ENCODE measurements around the gene RIOK3. TPM values are rescaled to one million over a fixed set of nuclear protein-coding genes. Genes with fewer than 3 reads are reported as not detected.

Gene RIOK3
- polyA plus RNA-seq, 1 donor: 93.8 TPM

GRCh38 chr18:23493654-23494053, 40.6 kb downstream of the RIOK3 start:
- no peaks in the 10 kb centered on the region for H3K4me1 ChIP-seq (ENCODE audit: control insufficient read depth, insufficient read depth, low read length)
- WGBS (ENCODE audit: insufficient coverage, low lambda C conversion rate): no CpG with 5 or more reads among the region's 1 CpG

GRCh38 chr18:23494992-23495391, 41.9 kb downstream of the RIOK3 start:
- no peaks in the 10 kb centered on the region for H3K4me1 ChIP-seq (ENCODE audit: control insufficient read depth, insufficient read depth, low read length)
- no peaks in the 10 kb centered on the region for H3K9me3 ChIP-seq (ENCODE audit: control insufficient read depth, low read depth, low read length)
- H3K27ac ChIP-seq (ENCODE audit: low read length): no peak overlapping the region
- DNase-seq: no peak
- H3K4me3 ChIP-seq (ENCODE audit: low read length): no peak overlapping the region
- no peaks in the 10 kb centered on the region for H3K36me3 ChIP-seq (ENCODE audit: control insufficient read depth, insufficient read depth, low read length)
- no CpG with 5 or more reads among the region's 1 CpG for WGBS (ENCODE audit: insufficient coverage, low lambda C conversion rate)
- no peaks in the 10 kb centered on the region for H3K27me3 ChIP-seq (ENCODE audit: control insufficient read depth, insufficient read depth, low read length)

More at GRCh38 chr18:23493654-23494053, 40.6 kb downstream of the RIOK3 start:
- Histone ChIP-seq H3K9me3 (ENCODE audit: control insufficient read depth, low read depth, low read length) (no peaks in the 10 kb centered on the region), H3K27ac (ENCODE audit: low read length) (no peak overlapping the region), H3K36me3 (ENCODE audit: control insufficient read depth, insufficient read depth, low read length) (no peaks in the 10 kb centered on the region), H3K4me3 (ENCODE audit: low read length) (no peak overlapping the region), H3K27me3 (ENCODE audit: control insufficient read depth, insufficient read depth, low read length) (no peaks in the 10 kb centered on the region)
- DNase-seq: no peak

GRCh38 chr18:23495723-23496440, 42.8 kb downstream of the RIOK3 start:
- H3K4me1 ChIP-seq (ENCODE audit: control insufficient read depth, insufficient read depth, low read length): no peaks in the 10 kb centered on the region
- no peak for DNase-seq
- no peak overlapping the region for H3K27ac ChIP-seq (ENCODE audit: low read length)
- WGBS (ENCODE audit: insufficient coverage, low lambda C conversion rate): 80% methylated on average over 1 of the region's 12 CpGs
- no peaks in the 10 kb centered on the region for H3K36me3 ChIP-seq (ENCODE audit: control insufficient read depth, insufficient read depth, low read length)
- no peaks in the 10 kb centered on the region for H3K9me3 ChIP-seq (ENCODE audit: control insufficient read depth, low read depth, low read length)
- no peak overlapping the region for H3K4me3 ChIP-seq (ENCODE audit: low read length)
- H3K27me3 ChIP-seq (ENCODE audit: control insufficient read depth, insufficient read depth, low read length): no peaks in the 10 kb centered on the region

- 78% methylated on average over 1 of the region's 2 CpGs for WGBS (ENCODE audit: insufficient coverage, low lambda C conversion rate)
These were observed 45.0 kb downstream of the RIOK3 start for GRCh38 chr18:23498117-23498516.

GRCh38 chr18:23498877-23499276, 45.8 kb downstream of the RIOK3 start:
- H3K27ac ChIP-seq (ENCODE audit: low read length): no peak overlapping the region
- no peaks in the 10 kb centered on the region for H3K27me3 ChIP-seq (ENCODE audit: control insufficient read depth, insufficient read depth, low read length)
- peak; percentile 60 to 63 for DNase-seq
- H3K9me3 ChIP-seq (ENCODE audit: control insufficient read depth, low read depth, low read length): no peaks in the 10 kb centered on the region
- H3K4me1 ChIP-seq (ENCODE audit: control insufficient read depth, insufficient read depth, low read length): peaks cover 7% of the 10 kb centered on the region
- no peak overlapping the region for H3K4me3 ChIP-seq (ENCODE audit: low read length)
- H3K36me3 ChIP-seq (ENCODE audit: control insufficient read depth, insufficient read depth, low read length): no peaks in the 10 kb centered on the region
- WGBS (ENCODE audit: insufficient coverage, low lambda C conversion rate): no CpG with 5 or more reads among the region's 5 CpGs

More at GRCh38 chr18:23498117-23498516, 45.0 kb downstream of the RIOK3 start:
- no peak overlapping the region for H3K27ac ChIP-seq (ENCODE audit: low read length)
- peaks cover 5% of the 10 kb centered on the region for H3K4me1 ChIP-seq (ENCODE audit: control insufficient read depth, insufficient read depth, low read length)
- no peaks in the 10 kb centered on the region for H3K9me3 ChIP-seq (ENCODE audit: control insufficient read depth, low read depth, low read length)
- no peaks in the 10 kb centered on the region for H3K36me3 ChIP-seq (ENCODE audit: control insufficient read depth, insufficient read depth, low read length)
- no peak overlapping the region for H3K4me3 ChIP-seq (ENCODE audit: low read length)
- DNase-seq: no peak
- no peaks in the 10 kb centered on the region for H3K27me3 ChIP-seq (ENCODE audit: control insufficient read depth, insufficient read depth, low read length)

GRCh38 chr18:23499291-23499781, 46.2 kb downstream of the RIOK3 start:
- Histone ChIP-seq H3K9me3 (ENCODE audit: control insufficient read depth, low read depth, low read length) (no peaks in the 10 kb centered on the region), H3K36me3 (ENCODE audit: control insufficient read depth, insufficient read depth, low read length) (no peaks in the 10 kb centered on the region), H3K4me1 (ENCODE audit: control insufficient read depth, insufficient read depth, low read length) (peaks cover 11% of the 10 kb centered on the region), H3K27ac (ENCODE audit: low read length) (no peak overlapping the region), H3K27me3 (ENCODE audit: control insufficient read depth, insufficient read depth, low read length) (no peaks in the 10 kb centered on the region), H3K4me3 (ENCODE audit: low read length) (no peak overlapping the region)
- WGBS (ENCODE audit: insufficient coverage, low lambda C conversion rate): 70% methylated on average over 2 of the region's 11 CpGs
- DNase-seq: no peak

- WGBS (ENCODE audit: insufficient coverage, low lambda C conversion rate): no CpG with 5 or more reads among the region's 6 CpGs
- no peaks in the 10 kb centered on the region for H3K27me3 ChIP-seq (ENCODE audit: control insufficient read depth, insufficient read depth, low read length)
- peaks cover 17% of the 10 kb centered on the region for H3K4me1 ChIP-seq (ENCODE audit: control insufficient read depth, insufficient read depth, low read length)
These were observed 48.5 kb downstream of the RIOK3 start for GRCh38 chr18:23501626-23502025.

GRCh38 chr18:23502516-23503037, 49.5 kb downstream of the RIOK3 start:
- no peaks in the 10 kb centered on the region for H3K9me3 ChIP-seq (ENCODE audit: control insufficient read depth, low read depth, low read length)
- WGBS (ENCODE audit: insufficient coverage, low lambda C conversion rate): 0% methylated on average over 2 of the region's 6 CpGs
- peak overlapping the region; percentile 68 for H3K4me3 ChIP-seq (ENCODE audit: low read length)
- no peaks in the 10 kb centered on the region for H3K27me3 ChIP-seq (ENCODE audit: control insufficient read depth, insufficient read depth, low read length)
- H3K4me1 ChIP-seq (ENCODE audit: control insufficient read depth, insufficient read depth, low read length): peaks cover 17% of the 10 kb centered on the region
- peak overlapping the region; percentile 76 for H3K27ac ChIP-seq (ENCODE audit: low read length)
- no peak for DNase-seq
- no peaks in the 10 kb centered on the region for H3K36me3 ChIP-seq (ENCODE audit: control insufficient read depth, insufficient read depth, low read length)

More at GRCh38 chr18:23501626-23502025, 48.5 kb downstream of the RIOK3 start:
- Histone ChIP-seq H3K27ac (ENCODE audit: low read length) (no peak overlapping the region), H3K4me3 (ENCODE audit: low read length) (no peak overlapping the region), H3K9me3 (ENCODE audit: control insufficient read depth, low read depth, low read length) (no peaks in the 10 kb centered on the region), H3K36me3 (ENCODE audit: control insufficient read depth, insufficient read depth, low read length) (no peaks in the 10 kb centered on the region)
- no peak for DNase-seq

- DNase-seq: peak; percentile 96 to 98
- H3K4me3 ChIP-seq (ENCODE audit: low read length): peak within 1 kb of the TSS; percentile 68
- H3K9me3 ChIP-seq (ENCODE audit: control insufficient read depth, low read depth, low read length): no peaks in the 10 kb centered on the region
- H3K27me3 ChIP-seq (ENCODE audit: control insufficient read depth, insufficient read depth, low read length): no peaks in the 10 kb centered on the region
- no CpG with 5 or more reads among the region's 110 CpGs for WGBS (ENCODE audit: insufficient coverage, low lambda C conversion rate)
- H3K36me3 ChIP-seq (ENCODE audit: control insufficient read depth, insufficient read depth, low read length): peaks cover 3% of the 10 kb centered on the region
- H3K4me1 ChIP-seq (ENCODE audit: control insufficient read depth, insufficient read depth, low read length): peaks cover 17% of the 10 kb centered on the region
- H3K27ac ChIP-seq (ENCODE audit: low read length): peak within 1 kb of the TSS; percentile 76
These were observed 50.2 kb downstream of the RIOK3 start, which contains the start of gene RMC1 for GRCh38 chr18:23503038-23503962. TSS of gene RMC1 (plus strand) at chr18:23503511. CDS start at chr18:23503619, 108 bp downstream.

- peaks cover 17% of the 10 kb centered on the region for H3K4me1 ChIP-seq (ENCODE audit: control insufficient read depth, insufficient read depth, low read length)
- no peak overlapping the region for H3K27ac ChIP-seq (ENCODE audit: low read length)
- peaks cover 8% of the 10 kb centered on the region for H3K36me3 ChIP-seq (ENCODE audit: control insufficient read depth, insufficient read depth, low read length)
- H3K27me3 ChIP-seq (ENCODE audit: control insufficient read depth, insufficient read depth, low read length): no peaks in the 10 kb centered on the region
- peak overlapping the region; percentile 58 for H3K4me3 ChIP-seq (ENCODE audit: low read length)
- peak in 1 of 2 donors; percentile 41 for DNase-seq
- no peaks in the 10 kb centered on the region for H3K9me3 ChIP-seq (ENCODE audit: control insufficient read depth, low read depth, low read length)
- no CpG with 5 or more reads among the region's 21 CpGs for WGBS (ENCODE audit: insufficient coverage, low lambda C conversion rate)
These were observed 50.9 kb downstream of the RIOK3 start for GRCh38 chr18:23503963-23504344.

Measured in large intestine (tissue), 3 donors.